GM12874 (cell line): ENCODE data around the gene PREB.

Experiments used
- CTCF ChIP-seq: IDR thresholded peaks from 2 replicates; pipeline ENCODE4 v1.5.1; 2011; ENCODE audit warnings: low read depth, mild to moderate bottlenecking, control low read depth, low read length, moderate library complexity; ENCODE audit not compliant: insufficient read depth

The PREB gene

DNA sequence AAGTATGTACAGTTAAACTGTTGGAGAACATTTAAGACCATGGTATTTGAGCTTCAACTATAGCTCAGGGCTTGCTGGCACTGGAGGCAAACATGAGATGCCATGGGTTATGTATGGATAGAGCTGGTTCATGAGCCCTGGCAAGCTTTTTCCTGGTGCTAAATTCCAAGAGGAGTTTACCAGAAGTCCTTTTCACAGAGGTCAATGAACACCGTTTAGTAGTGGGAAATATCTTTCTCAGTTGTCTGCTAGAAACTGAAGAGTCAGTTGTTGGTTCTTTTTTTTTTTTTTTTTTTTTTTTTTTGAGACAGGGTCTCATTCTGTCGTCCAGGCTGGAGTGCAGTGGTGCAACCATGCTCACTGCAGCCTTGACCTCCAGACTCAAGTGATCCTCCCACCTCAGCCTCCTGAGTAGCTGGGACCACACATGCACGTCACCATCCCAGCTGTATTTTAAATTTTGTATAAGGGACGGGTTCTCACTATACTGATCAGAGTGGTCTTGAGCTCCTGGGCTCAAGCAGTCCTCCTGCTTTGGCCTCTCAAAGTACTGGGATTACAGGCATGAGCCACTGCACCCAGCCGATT, 46.5 kb downstream of the PREB start:
- no peak for TF ChIP-seq CTCF

GRCh38 chr2:27086724-27087593, 47.5 kb downstream of the PREB start, which contains the start of gene KHK:
Gene KHK (plus strand): TSS chr2:27086772. CDS start chr2:27087260, 488 bp downstream.
- no peak for TF ChIP-seq CTCF

GRCh38 chr2:27086090-27086723, 48.2 kb downstream of the PREB start:
- peak; percentile 92 for TF ChIP-seq CTCF

DNA sequence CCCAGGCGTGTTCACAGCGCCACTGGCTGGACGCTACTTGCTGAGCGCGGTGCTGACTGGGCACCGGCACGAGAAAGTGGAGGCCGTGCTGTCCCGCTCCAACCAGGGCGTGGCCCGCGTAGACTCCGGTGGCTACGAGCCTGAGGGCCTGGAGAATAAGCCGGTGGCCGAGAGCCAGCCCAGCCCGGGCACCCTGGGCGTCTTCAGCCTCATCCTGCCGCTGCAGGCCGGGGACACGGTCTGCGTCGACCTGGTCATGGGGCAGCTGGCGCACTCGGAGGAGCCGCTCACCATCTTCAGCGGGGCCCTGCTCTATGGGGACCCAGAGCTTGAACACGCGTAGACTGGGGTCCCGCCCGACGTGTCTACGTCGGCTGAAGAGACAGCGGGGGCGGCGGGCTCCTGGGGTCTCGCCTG, 48.8 kb downstream of the PREB start:
- TF ChIP-seq CTCF: peak; percentile 35; the same call in 1 of the 2 replicates

GRCh38 chr2:27085062-27085672, 49.3 kb downstream of the PREB start:
- TF ChIP-seq CTCF: no peak

GRCh38 chr2:27084297-27085061, 50.0 kb downstream of the PREB start:
- no peak for TF ChIP-seq CTCF
